Stimulated activated naive CD4-positive, alpha-beta T cell (primary cell): ENCODE measurements around the gene FAAP20.
A peak's percentile ranks its signal among the peaks of the same experiment; 100 is the strongest.

Experiments
- DNase-seq, 6 experiments: peaks; one replicate each; lab custom pipeline; 2025; lab: John Stamatoyannopoulos, UW

The FAAP20 gene

DNA sequence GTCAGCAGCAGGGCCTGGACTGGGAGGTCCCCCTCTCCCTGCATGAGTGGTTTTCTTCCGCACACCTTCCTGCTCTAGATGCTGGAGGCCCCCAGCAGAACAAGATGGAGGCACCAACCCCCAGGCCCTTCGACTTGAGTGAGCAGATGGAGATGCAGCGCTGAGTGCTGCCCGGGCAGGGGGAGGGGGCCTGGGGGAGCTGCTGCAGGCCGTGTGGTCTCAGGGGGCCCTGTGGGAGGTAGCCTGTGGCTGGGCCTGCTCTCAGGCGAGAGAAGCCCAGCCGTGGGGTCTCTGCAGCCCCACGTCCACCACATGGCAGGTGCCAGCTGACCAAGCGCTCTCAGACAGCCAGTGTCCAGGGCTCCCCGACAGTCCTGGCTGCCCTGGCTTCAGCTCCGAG is 1.2 kb upstream of the FAAP20 start:
- DNase-seq = no peak

DNA sequence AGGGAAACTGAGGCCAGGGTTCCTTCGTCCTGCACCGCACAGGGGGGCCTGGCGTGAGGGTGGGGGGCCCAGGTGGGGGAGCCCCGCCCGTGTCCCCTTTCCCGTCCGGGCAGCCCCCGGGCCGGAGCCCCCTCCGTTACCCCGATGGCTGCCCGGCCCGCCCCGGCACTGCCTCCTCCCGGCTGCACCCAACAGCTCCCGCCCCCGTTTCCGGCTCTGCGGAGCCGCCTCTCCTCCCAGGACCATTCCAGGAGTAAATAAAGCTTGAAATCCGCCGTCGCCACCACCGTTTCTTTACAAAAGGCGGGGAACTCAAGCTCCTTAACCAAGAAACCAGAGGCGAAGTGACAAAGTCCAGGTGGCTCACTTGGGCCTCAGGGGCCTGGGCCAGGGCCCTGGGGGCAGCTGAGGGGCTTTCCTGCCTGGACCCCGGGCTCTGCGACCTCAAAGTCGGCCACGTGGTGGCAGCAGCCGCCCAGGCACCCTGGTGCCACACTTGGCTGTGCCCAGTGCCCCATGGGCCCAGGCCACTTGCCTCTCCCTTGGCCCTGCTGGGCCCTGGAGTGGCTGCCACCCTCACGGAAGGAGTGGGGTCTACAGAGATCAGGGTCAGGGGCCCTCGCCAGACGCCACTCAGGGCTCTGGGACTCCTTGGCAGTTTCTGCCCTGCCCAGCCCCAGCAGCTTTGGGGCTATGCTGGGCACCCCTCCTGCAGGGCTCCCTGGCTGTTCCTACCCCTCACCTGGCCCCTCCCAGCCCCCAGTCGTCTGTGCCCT is 514 bp upstream of the FAAP20 start:
- DNase-seq = peak; percentile 81 to 99 (median 92)

- no peak for DNase-seq
Measured at GRCh38 chr1:2193514-2194281, 874 bp downstream of the FAAP20 start.

GRCh38 chr1:2192031-2192995 is 2.3 kb downstream of the FAAP20 start:
- no peak for DNase-seq

- DNase-seq = no peak
Measured at GRCh38 chr1:2190491-2190976, 4.0 kb downstream of the FAAP20 start.

- DNase-seq = peak; percentile 85 to 92 (median 90)
Measured at GRCh38 chr1:2189459-2190425, 4.8 kb downstream of the FAAP20 start.

- no peak for DNase-seq
Measured at GRCh38 chr1:2188336-2188735, 6.2 kb downstream of the FAAP20 start.

DNA sequence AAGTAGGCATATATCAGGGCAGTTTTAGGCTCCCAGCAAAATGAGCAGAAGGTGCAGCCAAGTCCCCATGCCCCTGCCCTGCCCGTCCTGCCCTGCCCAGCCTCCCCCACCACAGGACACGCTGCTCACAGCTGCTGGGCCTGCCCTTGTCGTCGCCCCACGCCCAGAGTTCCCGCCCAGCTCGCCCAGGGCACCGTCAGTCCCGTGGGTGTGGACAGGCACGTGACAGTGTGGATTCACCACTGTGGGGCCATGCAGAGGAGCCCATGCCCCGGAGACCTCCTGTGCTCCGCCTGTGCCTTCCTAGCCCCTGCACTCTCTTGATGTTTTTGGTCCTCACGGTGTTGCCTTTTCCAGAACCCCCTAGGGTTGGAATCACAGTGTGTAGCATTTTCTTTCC is 7.0 kb downstream of the FAAP20 start:
- no peak for DNase-seq

GRCh38 chr1:2186901-2187300 is 7.7 kb downstream of the FAAP20 start:
- DNase-seq = no peak

- no peak for DNase-seq
Measured at GRCh38 chr1:2185880-2186855, 8.4 kb downstream of the FAAP20 start.

DNA sequence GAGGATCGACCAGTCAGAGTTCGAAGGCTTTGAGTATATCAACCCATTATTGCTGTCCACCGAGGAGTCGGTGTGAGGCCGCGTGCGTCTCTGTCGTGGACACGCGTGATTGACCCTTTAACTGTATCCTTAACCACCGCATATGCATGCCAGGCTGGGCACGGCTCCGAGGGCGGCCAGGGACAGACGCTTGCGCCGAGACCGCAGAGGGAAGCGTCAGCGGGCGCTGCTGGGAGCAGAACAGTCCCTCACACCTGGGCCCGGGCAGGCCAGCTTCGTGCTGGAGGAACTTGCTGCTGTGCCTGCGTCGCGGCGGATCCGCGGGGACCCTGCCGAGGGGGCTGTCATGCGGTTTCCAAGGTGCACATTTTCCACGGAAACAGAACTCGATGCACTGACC is 9.6 kb downstream of the FAAP20 start:
- DNase-seq = no peak

DNA sequence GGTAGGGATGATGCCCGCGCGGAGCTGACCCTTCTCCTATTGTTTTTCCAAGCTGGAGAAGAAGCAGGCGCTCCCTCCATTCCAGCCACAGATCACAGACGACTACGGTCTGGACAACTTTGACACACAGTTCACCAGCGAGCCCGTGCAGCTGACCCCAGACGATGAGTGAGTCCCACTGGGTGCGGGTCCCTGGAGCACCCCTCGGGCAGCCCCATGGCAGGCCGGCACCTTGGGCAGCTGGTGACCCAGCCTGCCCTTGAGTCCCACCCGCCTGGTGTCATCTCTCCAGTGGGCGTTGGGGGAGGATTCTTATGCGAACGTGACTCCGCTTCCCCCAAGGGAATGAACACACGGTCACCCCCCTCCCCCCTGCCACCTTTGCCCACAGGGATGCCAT is 10.0 kb downstream of the FAAP20 start:
- no peak for DNase-seq

GRCh38 chr1:2183937-2184334 is 10.6 kb downstream of the FAAP20 start:
- DNase-seq = no peak

GRCh38 chr1:2182376-2182775 is 12.2 kb downstream of the FAAP20 start:
- no peak for DNase-seq

GRCh38 chr1:2181752-2182151 is 12.8 kb downstream of the FAAP20 start:
- DNase-seq = no peak

- DNase-seq = no peak
Measured at GRCh38 chr1:2181271-2181670, 13.3 kb downstream of the FAAP20 start.

- DNase-seq = no peak
Measured at GRCh38 chr1:2180297-2181245, 14.0 kb downstream of the FAAP20 start.

- DNase-seq = no peak
Measured at GRCh38 chr1:2179283-2180013, 15.1 kb downstream of the FAAP20 start.
